Endothelial cell of umbilical vein (primary cell): ENCODE data around the gene ARFRP1. TPM values are rescaled to one million over a fixed set of nuclear protein-coding genes. Genes with fewer than 3 reads are reported as not detected.

Experiments
- BruUV-seq: library from RNA; stranded (reverse); fragments of 400-500 nt; replicated peaks from 2 replicates; lab custom pipeline; 2021; lab: Mats Ljungman, UMichigan
- CTCF ChIA-PET: fragments of 300-600, 350-600 bp; sonication (Branson Sonifier 250); formaldehyde crosslinking; loops from one replicate; lab custom pipeline; 2021; ENCODE audit warnings: antibody characterized with exemption, inconsistent platforms; lab: Charles Lee
- POLR2A ChIA-PET: fragments of 300-600, 350-600 bp; sonication (Branson Sonifier 250); formaldehyde crosslinking; loops from one replicate; lab custom pipeline; 2021; ENCODE audit warnings: antibody characterized with exemption, inconsistent platforms; lab: Charles Lee
- DNase-seq: peaks from one replicate; pipeline ENCODE4 v3.0.0-alpha.2; 2011; ENCODE audit warnings: low read depth, low spot score
- FAIRE-seq: peaks from 2 replicates; lab custom pipeline; 2011; peaks lifted over from hg19 to GRCh38; lab: Jason Lieb, UNC
- H2AFZ ChIP-seq: 2 replicates; pipeline ENCODE4 v1.6.0; 2012; ENCODE audit warnings: low read depth, low read length, control low read depth, inconsistent platforms
- H3K27ac ChIP-seq: 2 replicates; pipeline ENCODE4 v1.5.1; 2011; ENCODE audit warnings: low read depth, mild to moderate bottlenecking, control low read depth, low read length, moderate library complexity; ENCODE audit not compliant: insufficient read depth
- H3K27me3 ChIP-seq, 2 experiments: 2 replicates each; pipeline versions ENCODE4 v1.6.0 to v1.6.1; 2011; ENCODE audit warnings: low read length in 2 of 2, mixed read lengths in 1 of 2; ENCODE audit not compliant: control insufficient read depth in 2 of 2, insufficient read depth in 2 of 2
- H3K36me3 ChIP-seq, 2 experiments: 2 replicates in 1 of 2; 3 replicates in 1 of 2; pipeline ENCODE4 v1.5.1; 2011; ENCODE audit warnings: low read length in 2 of 2, mild to moderate bottlenecking in 1 of 2, moderate library complexity in 1 of 2; ENCODE audit not compliant: control insufficient read depth in 2 of 2, insufficient read depth in 2 of 2; ENCODE audit errors: extremely low read depth in 1 of 2
- H3K4me1 ChIP-seq: 3 replicates; pipeline ENCODE4 v1.5.1; 2011; ENCODE audit warnings: mild to moderate bottlenecking, low read length; ENCODE audit not compliant: control insufficient read depth, insufficient read depth; ENCODE audit errors: extremely low read depth
- H3K4me2 ChIP-seq: 2 replicates; pipeline ENCODE4 v1.6.1; 2011; ENCODE audit warnings: low read length, control low read depth, mixed read lengths; ENCODE audit not compliant: insufficient read depth
- H3K4me3 ChIP-seq, 3 experiments: fragments of 200-600 bp in 1 of 3; sonication (generic), shearing (Covaris generic) in 1 of 3; replicated peaks in 1 of 3; 2 replicates each; pipeline ENCODE4 v1.5.1; 2011 to 2016; ENCODE audit warnings: control low read depth in 3 of 3, low read length in 3 of 3, mild to moderate bottlenecking in 2 of 3, inconsistent platforms in 1 of 3, low read depth in 1 of 3, moderate library complexity in 1 of 3; ENCODE audit not compliant: insufficient read depth in 1 of 3
- H3K79me2 ChIP-seq: 2 replicates; pipeline ENCODE4 v1.6.0; 2012; ENCODE audit warnings: low read length, inconsistent platforms; ENCODE audit not compliant: control insufficient read depth, insufficient read depth
- H3K9ac ChIP-seq: replicated peaks from 2 replicates; pipeline ENCODE3; 2011; ENCODE audit warnings: low read length, control low read depth; ENCODE audit not compliant: insufficient read depth; ENCODE audit errors: extremely low read depth
- H3K9me1 ChIP-seq: replicated peaks from 3 replicates; pipeline ENCODE4 v1.6.0; 2011; ENCODE audit warnings: mild to moderate bottlenecking, low read length; ENCODE audit not compliant: control insufficient read depth, insufficient read depth; ENCODE audit errors: extremely low read depth
- H3K9me3 ChIP-seq: replicated peaks from 2 replicates; pipeline ENCODE4 v1.5.1; 2012; ENCODE audit warnings: low read length, inconsistent platforms; ENCODE audit not compliant: control insufficient read depth, insufficient read depth
- H4K20me1 ChIP-seq: replicated peaks from 2 replicates; pipeline ENCODE3; 2011; ENCODE audit warnings: mild to moderate bottlenecking, low read length; ENCODE audit not compliant: control insufficient read depth, insufficient read depth; ENCODE audit errors: extremely low read depth
- CTCF ChIP-seq, 2 donors: IDR thresholded peaks; 1 replicate in 1 of 2; 2 replicates in 1 of 2; pipeline ENCODE4 v1.5.1; 2011; ENCODE audit warnings: low read length in 2 of 2, mild to moderate bottlenecking in 2 of 2, moderate library complexity in 2 of 2, control low read depth in 1 of 2, inconsistent platforms in 1 of 2, low read depth in 1 of 2; ENCODE audit not compliant: insufficient read depth in 1 of 2; ENCODE audit errors: extremely low read depth in 1 of 2
- EZH2 ChIP-seq: IDR thresholded peaks from 2 replicates; pipeline ENCODE4 v1.6.1; 2012; ENCODE audit warnings: borderline replicate concordance, low read depth, mild to moderate bottlenecking, moderate library complexity, low read length, inconsistent platforms; ENCODE audit not compliant: severe bottlenecking
- FOS ChIP-seq: IDR thresholded peaks from 2 replicates; pipeline ENCODE4 v1.6.1; 2011; ENCODE audit warnings: mild to moderate bottlenecking, low read length, moderate library complexity, borderline replicate concordance; ENCODE audit not compliant: insufficient read depth
- GATA2 ChIP-seq: IDR thresholded peaks from 2 replicates; pipeline ENCODE4 v1.7.0; 2011; ENCODE audit warnings: low read depth, mild to moderate bottlenecking, moderate library complexity, mixed read lengths, low read length; ENCODE audit not compliant: insufficient read length, insufficient read depth
- JUN ChIP-seq: IDR thresholded peaks from 2 replicates; pipeline ENCODE4 v1.6.1; 2011; ENCODE audit warnings: borderline replicate concordance, low read depth; ENCODE audit not compliant: insufficient read length, insufficient read depth
- MAX ChIP-seq: IDR thresholded peaks from 2 replicates; pipeline ENCODE4 v1.6.1; 2011; ENCODE audit not compliant: insufficient read depth, insufficient read length
- MYC ChIP-seq: IDR thresholded peaks from one replicate; pipeline ENCODE4 v1.6.1; 2011; ENCODE audit warnings: mild to moderate bottlenecking, low read depth, low read length
- POLR2A ChIP-seq: IDR thresholded peaks from 2 replicates; pipeline ENCODE4 v1.6.1; 2012; ENCODE audit warnings: low read depth, mild to moderate bottlenecking, control low read depth, low read length
- POLR2AphosphoS5 ChIP-seq: IDR thresholded peaks from 2 replicates; pipeline ENCODE4 v1.6.1; 2012; ENCODE audit warnings: low read depth, mild to moderate bottlenecking, control low read depth, low read length, moderate library complexity; ENCODE audit not compliant: insufficient read depth
- dilution Hi-C: fragments of 300-500 bp; cut with MboI; formaldehyde crosslinking; loops from one replicate; pipeline ENCODE4 v1.15.0; 2019; ENCODE audit warnings: low sequenced_read_pairs; ENCODE audit not compliant: extremely low pct_ligation_motif_present
- intact Hi-C: fragments of 100-400 bp; cut with micrococcal nuclease; formaldehyde crosslinking; loops from one replicate; pipeline ENCODE4 v1.10.0; 2022
- polyA plus RNA-seq, 4 experiments: library from polyadenylated mRNA; depleted of rRNA in 3 of 4; stranded (reverse) in 3 of 4; unstranded in 1 of 4; fragments of >200 nt; gene quantifications; 2 replicates each; pipeline versions ENCODE4 v1.2.1 to v1.2.3, GENCODE V29; 2011 to 2012; ENCODE audit warnings: missing spikeins in 1 of 4
- total RNA-seq: library from RNA; stranded (reverse); gene quantifications from 2 replicates; pipeline ENCODE4 v1.2.3, GENCODE V29; 2021

Gene ARFRP1
- total and polyA plus RNA-seq, 2 donors (not counting 3 experiments of a cell fraction or from before 2014, with no cell fraction given) = 48.7 to 51.6 TPM

GRCh38 chr20:63653974-63654668, 53.7 kb downstream of the ARFRP1 start:
- DNase-seq (no peak), FAIRE-seq (no peak)
- ChIA-PET CTCF (no interaction called here), POLR2A (no interaction called here)
- Histone ChIP-seq H3K36me3 (no peaks in the 10 kb centered on the region), H4K20me1 (no peaks in the 10 kb centered on the region), H3K9ac (no peak overlapping the region), H3K4me1 (peaks cover 11% of the 10 kb centered on the region), H2AFZ (no peak overlapping the region), H3K27ac (no peak overlapping the region), H3K4me2 (no peak overlapping the region), H3K4me3 (no peak overlapping the region), H3K9me1 (no peaks in the 10 kb centered on the region), H3K27me3 (peaks cover 1 to 11% of the 10 kb centered on the region in 2 experiments), H3K79me2 (peaks cover 2% of the 10 kb centered on the region), H3K9me3 (no peaks in the 10 kb centered on the region)
- dilution Hi-C loops = no loop called here
- TF ChIP-seq MYC (no peak), EZH2 (no peak), CTCF (IDR thresholded peaks at IDR 0.05; ENCODE audit: extremely low read depth in 1 of 2, insufficient read depth in 1 of 2, low read depth in 1 of 2, low read length in 2 of 2) (no peak), FOS (no peak), POLR2A (no peak), JUN (no peak), GATA2 (no peak), MAX (no peak), POLR2AphosphoS5 (no peak)
- intact Hi-C loops = no loop called here
- no TSS peak for BruUV-seq
